ENCODE measurements around the gene RHBG.

RHBG gene

GRCh38 chr1:156379420-156380165 is 10.6 kb downstream of the RHBG start:
- ATAC-seq = peak; percentile 47
- TF ChIP-seq CREB5 (CRISPR knock-in tag; IDR thresholded peaks at IDR 0.05; ENCODE audit: low read depth) (no peak), PPARA (CRISPR knock-in tag; IDR thresholded peaks at IDR 0.05; ENCODE audit: borderline replicate concordance) (no peak), ESRRG (CRISPR knock-in tag; IDR thresholded peaks at IDR 0.05) (no peak), BACH2 (CRISPR knock-in tag; IDR thresholded peaks at IDR 0.05; ENCODE audit: borderline replicate concordance) (no peak), PATZ1 (CRISPR knock-in tag; IDR thresholded peaks at IDR 0.05; ENCODE audit: borderline replicate concordance) (no peak), ZNF70 (CRISPR knock-in tag; IDR thresholded peaks at IDR 0.05) (no peak), TCF4 (CRISPR knock-in tag; IDR thresholded peaks at IDR 0.05; ENCODE audit: borderline replicate concordance) (no peak), TOX (CRISPR knock-in tag; IDR thresholded peaks at IDR 0.05; ENCODE audit: borderline replicate concordance) (no peak), ZC3H10 (CRISPR knock-in tag; IDR thresholded peaks at IDR 0.05) (no peak), ZNF565 (CRISPR knock-in tag; conservative IDR thresholded peaks at IDR 0.05; ENCODE audit: low read depth) (no peak), ZFP3 (CRISPR knock-in tag; IDR thresholded peaks at IDR 0.05) (no peak), POU6F1 (CRISPR knock-in tag; IDR thresholded peaks at IDR 0.05; ENCODE audit: borderline replicate concordance, low read depth) (no peak), RARB (CRISPR knock-in tag; IDR thresholded peaks at IDR 0.05) (no peak), ISL1 (CRISPR knock-in tag; IDR thresholded peaks at IDR 0.05) (no peak), ZFP30 (CRISPR knock-in tag; IDR thresholded peaks at IDR 0.05) (no peak), SNAI2 (CRISPR knock-in tag; IDR thresholded peaks at IDR 0.05) (no peak), CSRNP3 (CRISPR knock-in tag; IDR thresholded peaks at IDR 0.05) (no peak), GLIS3 (CRISPR knock-in tag; IDR thresholded peaks at IDR 0.05) (no peak), ZNF8 (CRISPR knock-in tag; IDR thresholded peaks at IDR 0.05) (no peak), ARNTL (CRISPR knock-in tag; IDR thresholded peaks at IDR 0.05; ENCODE audit: borderline replicate concordance, low read depth) (no peak)

GRCh38 chr1:156382561-156382960 is 13.6 kb downstream of the RHBG start:
- ATAC-seq = no peak
- TF ChIP-seq ZC3H10 (CRISPR knock-in tag; IDR thresholded peaks at IDR 0.05) = no peak
- TF ChIP-seq TOX (CRISPR knock-in tag; IDR thresholded peaks at IDR 0.05; ENCODE audit: borderline replicate concordance) = no peak
- no peak for TF ChIP-seq ZNF8 (CRISPR knock-in tag; IDR thresholded peaks at IDR 0.05)
- no peak for TF ChIP-seq BACH2 (CRISPR knock-in tag; IDR thresholded peaks at IDR 0.05; ENCODE audit: borderline replicate concordance)
- TF ChIP-seq TCF4 (CRISPR knock-in tag; IDR thresholded peaks at IDR 0.05; ENCODE audit: borderline replicate concordance) = no peak
- TF ChIP-seq PPARA (CRISPR knock-in tag; IDR thresholded peaks at IDR 0.05; ENCODE audit: borderline replicate concordance) = no peak
- TF ChIP-seq ZFP30 (CRISPR knock-in tag; IDR thresholded peaks at IDR 0.05) = no peak
- no peak for TF ChIP-seq ISL1 (CRISPR knock-in tag; IDR thresholded peaks at IDR 0.05)
- TF ChIP-seq OSR1 (CRISPR knock-in tag; IDR thresholded peaks at IDR 0.05) = no peak
- no peak for TF ChIP-seq CSDC2 (CRISPR knock-in tag; IDR thresholded peaks at IDR 0.05)
- no peak for TF ChIP-seq ARNTL (CRISPR knock-in tag; IDR thresholded peaks at IDR 0.05; ENCODE audit: borderline replicate concordance, low read depth)
- TF ChIP-seq CREB5 (CRISPR knock-in tag; IDR thresholded peaks at IDR 0.05; ENCODE audit: low read depth) = no peak
- TF ChIP-seq PATZ1 (CRISPR knock-in tag; IDR thresholded peaks at IDR 0.05; ENCODE audit: borderline replicate concordance) = no peak
- TF ChIP-seq TSHZ2 (CRISPR knock-in tag; IDR thresholded peaks at IDR 0.05) = no peak
- TF ChIP-seq ZNF70 (CRISPR knock-in tag; IDR thresholded peaks at IDR 0.05) = no peak
- TF ChIP-seq RARB (CRISPR knock-in tag; IDR thresholded peaks at IDR 0.05) = no peak

Measured in SK-N-SH treated with all-trans-retinoic acid at 6 μM for 48 hours (cell line).